HG02571 (cell line): ENCODE data around the gene PTGER4.
"Not testable (repeated sequence)": the region's sequence is repeated elsewhere in the genome, so short reads cannot be mapped to it uniquely, and the experiment has no call there.

Experiments used
- ATAC-seq: cut with Tn5 transposase; IDR thresholded peaks from one replicate; pipeline ENCODE4 v1.9.1; 2021; ENCODE audit warnings: mild to moderate bottlenecking, moderate library complexity; ENCODE audit not compliant: unreplicated experiment

The PTGER4 gene

GRCh38 chr5:40679913-40680681, at the start of gene PTGER4:
TSS of gene PTGER4 (plus strand) at chr5:40679915. CDS start at chr5:40680994, 1,079 bp downstream.
- peak; percentile 33 for ATAC-seq

GRCh38 chr5:40630126-40630525, 49.6 kb upstream of the PTGER4 start:
- no peak for ATAC-seq

DNA sequence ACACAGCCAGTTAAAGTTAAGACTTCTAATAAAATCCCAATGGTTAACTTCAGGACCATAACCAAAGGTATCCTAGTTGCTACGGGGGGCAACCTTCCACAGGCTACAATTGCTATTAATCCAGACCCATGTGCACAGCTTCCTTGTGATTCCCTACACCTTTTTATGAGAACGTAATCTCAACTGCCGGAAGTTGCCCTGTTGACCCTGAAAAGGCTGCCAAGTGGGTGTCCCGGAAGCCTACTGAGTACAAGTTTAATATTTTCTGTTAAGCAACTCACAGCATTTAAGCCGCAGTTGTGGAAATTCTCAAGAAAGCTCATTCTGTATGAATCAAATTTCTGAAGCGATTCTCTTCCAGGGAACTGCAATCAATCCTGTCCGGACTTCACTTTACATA, 48.5 kb upstream of the PTGER4 start:
- ATAC-seq = no peak

GRCh38 chr5:40634154-40634553, 45.6 kb upstream of the PTGER4 start:
- ATAC-seq = no peak

DNA sequence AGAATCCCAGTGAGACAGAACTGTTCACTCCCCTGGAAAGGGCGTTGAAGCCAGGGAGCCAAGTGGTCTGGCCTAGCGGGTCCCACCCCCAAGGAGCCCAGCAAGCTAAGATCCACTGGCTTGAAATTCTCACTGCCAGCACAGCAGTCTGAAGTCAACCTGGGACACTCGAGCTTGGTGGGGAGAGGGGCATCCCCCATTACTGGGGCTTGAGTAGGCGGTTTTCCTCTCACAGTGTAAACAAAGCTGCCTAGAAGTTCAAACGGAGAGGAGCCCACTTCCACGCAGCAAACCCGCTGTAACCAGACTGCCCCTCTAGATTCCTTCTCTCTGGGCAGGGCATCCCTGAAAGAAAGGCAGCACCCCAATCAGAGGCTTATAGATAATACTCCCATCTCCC, 45.1 kb upstream of the PTGER4 start:
- ATAC-seq = no peak

- ATAC-seq = not testable (repeated sequence)
Observed at GRCh38 chr5:40639531-40639930, 40.2 kb upstream of the PTGER4 start.

DNA sequence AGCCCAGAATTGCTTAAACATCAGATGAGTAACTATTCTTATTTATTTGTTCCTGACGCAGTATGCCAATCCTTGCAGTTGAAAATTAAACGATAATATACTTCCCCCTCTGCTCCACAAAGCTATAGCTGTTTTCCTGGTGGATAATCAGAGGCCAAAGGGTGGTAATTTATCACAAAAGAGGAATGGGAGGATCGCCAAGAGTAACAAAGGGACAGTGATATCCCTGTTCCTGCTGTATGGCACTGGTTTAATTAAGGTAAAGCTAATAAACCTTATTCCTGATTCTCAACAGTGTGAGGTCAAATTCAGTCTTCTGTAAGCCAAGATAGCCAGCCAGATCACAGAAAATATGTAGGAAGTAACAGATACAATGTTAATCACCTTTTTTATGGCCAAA, 33.4 kb upstream of the PTGER4 start:
- no peak for ATAC-seq

- ATAC-seq = no peak
Observed at GRCh38 chr5:40648150-40648549, 31.6 kb upstream of the PTGER4 start.

DNA sequence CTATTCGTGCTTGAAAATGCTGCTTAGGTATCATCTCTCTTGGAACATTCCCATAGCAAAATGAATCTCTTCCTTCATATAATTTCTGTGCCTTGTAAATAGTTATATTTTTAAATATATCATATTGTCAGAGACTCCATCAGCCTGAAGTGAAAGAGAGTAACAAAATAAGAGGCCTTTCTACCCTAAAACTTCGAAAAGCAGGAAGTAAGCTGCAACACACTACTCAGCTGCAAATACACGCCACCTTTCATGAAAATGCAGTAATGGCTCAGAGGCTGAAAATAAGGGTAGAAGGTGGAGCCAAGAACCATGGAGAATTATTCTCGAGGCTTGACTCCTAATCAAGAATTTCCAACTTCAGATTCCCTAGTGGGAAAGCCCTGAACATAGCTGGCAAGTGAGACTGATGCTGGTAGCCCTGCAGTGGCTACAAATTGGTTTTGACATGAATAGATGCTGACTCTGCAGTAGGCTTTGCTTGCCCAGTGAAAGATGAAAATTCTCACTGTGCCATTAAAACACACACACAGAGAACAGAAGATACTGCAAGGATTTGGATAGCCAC, 30.2 kb upstream of the PTGER4 start:
- ATAC-seq = no peak

DNA sequence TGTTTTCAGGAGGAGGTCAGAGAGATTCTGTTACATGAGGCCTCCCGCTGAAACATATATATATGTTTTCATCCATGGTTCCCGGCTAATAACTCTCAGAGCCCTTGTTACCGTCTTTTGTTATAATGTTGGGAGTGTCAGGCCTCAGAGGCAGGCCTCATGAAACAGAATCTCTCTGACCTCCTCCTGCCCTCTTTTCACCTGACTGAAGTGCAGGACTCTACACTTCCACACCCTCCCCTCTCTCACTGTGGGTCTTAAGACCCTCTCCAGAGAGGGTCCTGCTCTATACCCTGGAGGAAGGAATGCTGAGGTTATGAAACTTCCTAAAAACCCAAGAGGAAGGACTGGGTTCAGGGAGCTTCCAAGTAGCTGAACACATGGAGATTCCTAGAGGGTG, 28.5 kb upstream of the PTGER4 start:
- no peak for ATAC-seq

- no peak for ATAC-seq
Observed at GRCh38 chr5:40652441-40653220, 27.1 kb upstream of the PTGER4 start.

- ATAC-seq = no peak
Observed at GRCh38 chr5:40653221-40654022, 26.3 kb upstream of the PTGER4 start.

DNA sequence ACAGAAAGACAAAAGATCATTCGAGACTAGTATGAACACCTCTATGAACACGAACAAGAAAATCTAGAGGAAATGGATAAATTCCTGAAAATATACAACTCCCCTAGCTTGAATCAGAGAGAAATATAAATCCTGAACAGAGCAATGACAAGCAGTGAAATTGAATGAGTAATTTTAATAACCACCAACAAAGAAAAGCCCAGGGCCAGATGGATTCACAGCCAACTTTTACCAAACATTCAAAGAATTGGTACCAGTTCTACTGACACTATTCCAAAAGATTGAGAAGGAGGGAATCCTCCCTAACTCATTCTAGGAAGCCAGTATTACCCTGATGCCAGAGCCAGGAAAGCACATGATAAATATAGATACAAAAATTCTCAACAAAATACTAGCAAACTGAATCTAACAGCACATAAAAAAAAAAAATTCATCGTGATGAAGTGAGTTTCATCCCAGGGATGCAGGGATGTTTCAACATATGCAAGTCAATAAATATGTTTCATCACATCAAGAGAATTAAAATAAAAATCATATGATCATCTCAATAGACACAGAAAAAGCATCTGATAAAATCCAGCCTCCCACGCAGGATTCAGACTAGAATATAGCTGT, 25.2 kb upstream of the PTGER4 start:
- ATAC-seq = no peak

- no peak for ATAC-seq
Observed at GRCh38 chr5:40655138-40655537, 24.6 kb upstream of the PTGER4 start.

DNA sequence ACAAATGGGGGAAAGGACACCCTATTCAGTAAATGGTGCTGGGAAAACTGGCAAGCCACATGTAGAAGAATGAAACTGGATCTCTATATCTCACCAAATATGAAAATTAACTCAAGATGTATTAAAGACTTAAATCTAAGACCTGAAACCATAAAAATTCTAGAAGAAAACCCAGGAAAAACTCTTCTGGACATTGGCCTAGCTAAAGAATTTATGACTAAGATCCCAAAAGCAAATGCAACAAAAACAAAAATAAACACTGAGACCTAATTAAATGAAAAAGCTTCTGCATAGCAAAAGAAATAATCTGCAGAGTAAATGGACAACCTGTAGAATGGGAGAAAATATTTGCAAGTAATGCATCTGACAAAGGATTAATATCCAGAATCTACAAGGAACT, 23.6 kb upstream of the PTGER4 start:
- not testable (repeated sequence) for ATAC-seq

DNA sequence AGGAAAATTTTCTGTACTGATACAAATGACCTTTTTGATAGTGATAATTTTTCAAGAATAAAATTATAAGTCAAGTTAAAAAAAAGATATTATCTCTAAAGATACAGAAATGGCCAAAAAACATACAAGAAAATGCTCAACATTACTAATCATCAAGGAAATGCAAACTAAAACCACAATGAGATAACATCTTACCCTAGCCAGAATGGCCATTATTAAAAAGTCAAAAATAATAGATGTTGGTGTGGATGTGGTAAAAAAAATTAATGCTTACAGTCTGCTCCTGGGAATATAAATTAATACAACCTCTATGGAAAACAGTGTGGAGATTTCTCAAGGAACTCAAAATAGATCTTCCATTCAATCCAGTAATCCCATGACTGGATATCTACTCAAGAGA, 22.9 kb upstream of the PTGER4 start:
- no peak for ATAC-seq

DNA sequence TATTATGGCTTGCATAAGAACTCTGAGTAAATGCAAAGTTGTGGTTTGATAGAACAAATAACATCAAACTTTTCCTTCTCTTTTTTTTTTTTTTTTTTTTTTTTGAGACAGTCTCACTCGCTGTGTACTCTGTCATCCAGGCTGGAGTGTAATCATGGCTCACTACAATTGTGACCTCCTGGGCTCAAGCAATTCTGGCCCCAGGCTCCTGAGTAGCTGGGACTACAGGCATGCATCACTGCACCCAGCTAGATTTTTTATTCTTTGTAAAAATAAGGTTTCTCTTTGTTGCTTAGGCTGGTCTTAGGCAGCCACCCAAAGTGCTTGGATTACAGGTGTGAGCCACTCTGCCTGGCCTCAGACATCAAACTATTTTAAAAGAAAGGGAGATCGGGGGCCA, 19.0 kb upstream of the PTGER4 start:
- ATAC-seq = no peak

- no peak for ATAC-seq
Observed at GRCh38 chr5:40665635-40666298, 13.9 kb upstream of the PTGER4 start.

DNA sequence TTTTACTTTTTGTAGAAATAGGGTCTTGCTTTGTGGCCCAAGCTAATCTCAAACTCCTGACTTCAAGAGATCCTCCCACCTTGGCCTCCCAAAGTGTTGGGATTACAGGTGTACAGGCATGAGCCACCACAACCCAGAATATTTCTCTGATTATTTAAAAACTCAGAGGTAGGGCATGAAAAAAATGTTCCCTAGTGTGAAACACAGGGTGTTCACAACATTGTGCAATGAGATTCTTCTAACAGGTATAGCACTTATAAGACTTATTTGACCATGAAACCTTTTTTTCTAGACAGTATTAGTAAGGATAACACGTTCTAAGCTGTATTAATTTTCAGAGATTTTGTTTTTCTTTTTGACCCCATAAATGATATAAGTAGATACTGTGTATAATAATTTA, 13.1 kb upstream of the PTGER4 start:
- ATAC-seq = no peak

DNA sequence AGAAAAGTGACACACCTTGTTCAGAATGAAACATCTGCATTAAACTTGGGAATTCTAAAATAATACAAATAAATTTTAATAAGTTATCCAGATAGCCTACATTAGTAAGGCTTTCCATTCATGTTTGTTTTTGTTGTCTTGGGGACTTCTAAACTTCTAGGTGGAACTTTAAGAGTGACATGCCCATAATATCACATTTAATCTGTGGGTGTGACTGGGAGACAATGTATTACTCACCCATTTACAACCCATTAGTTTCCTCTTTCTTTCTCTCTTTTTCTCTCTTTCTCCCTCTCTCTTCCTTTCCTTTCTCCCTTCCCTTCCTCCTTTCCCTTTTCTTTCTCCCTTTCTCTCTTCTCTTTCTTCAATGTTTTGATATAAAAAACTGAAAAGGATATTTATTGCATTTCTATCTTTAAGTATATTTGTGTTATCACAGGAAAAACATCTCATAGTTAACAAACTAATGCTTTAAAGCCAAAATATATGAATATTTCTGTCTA, 12.5 kb upstream of the PTGER4 start:
- ATAC-seq = no peak
